WTC11 (cell line): ENCODE results near the gene LINC01488. TPM values are rescaled to one million over a fixed set of nuclear protein-coding genes. Genes with fewer than 3 reads are reported as not detected.

ENCODE experiments used
- ATAC-seq: fragments of 200-7000 bp; cut with Tn5 transposase; 2 replicates; pipeline ENCODE4 v1.10.0; 2021; ENCODE audit warnings: mild to moderate bottlenecking, moderate library complexity
- CTCF ChIA-PET: fragments of 300-600 bp; sonication (Branson Sonifier 250); formaldehyde crosslinking; loops from one replicate; lab custom pipeline; 2021; ENCODE audit warnings: antibody characterized with exemption; lab: Charles Lee
- POLR2A ChIA-PET: fragments of 350-600 bp; sonication (Branson Sonifier 250); formaldehyde crosslinking; loops from one replicate; lab custom pipeline; 2021; ENCODE audit warnings: antibody characterized with exemption; lab: Charles Lee
- DNase-seq: peaks from one replicate; pipeline ENCODE4 v3.0.0; 2021; ENCODE audit warnings: low spot score
- H3K27ac Mint-ChIP-seq: 2 replicates; pipeline ENCODE4 v1.8.0; 2021; ENCODE audit warnings: mixed read lengths
- H3K27me3 Mint-ChIP-seq: 2 replicates; pipeline ENCODE4 v1.8.0; 2021; ENCODE audit warnings: low read depth, mild to moderate bottlenecking, moderate library complexity, mixed read lengths
- H3K36me3 Mint-ChIP-seq: 2 replicates; pipeline ENCODE4 v1.8.0; 2021; ENCODE audit warnings: mixed read lengths
- H3K4me1 Mint-ChIP-seq: 2 replicates; pipeline ENCODE4 v1.8.0; 2022; ENCODE audit warnings: mixed read lengths
- H3K4me3 Mint-ChIP-seq: 2 replicates; pipeline ENCODE4 v1.8.0; 2021; ENCODE audit warnings: mild to moderate bottlenecking, moderate library complexity, mixed read lengths
- H3K9me3 Mint-ChIP-seq: 2 replicates; pipeline ENCODE4 v1.8.0; 2021; ENCODE audit warnings: mixed read lengths
- GRHL2 ChIP-seq: fragments of 250-450 bp; sonication (Bioruptor Pico); IDR thresholded peaks from 2 replicates; pipeline ENCODE4 v1.8.0; 2022; ENCODE audit warnings: mild to moderate bottlenecking, moderate library complexity; ENCODE audit not compliant: insufficient replicate concordance, severe bottlenecking
- NR2C2 ChIP-seq: sonication (generic); formaldehyde crosslinking; IDR thresholded peaks from 2 replicates; pipeline ENCODE4 v1.8.0; 2022; ENCODE audit warnings: mild to moderate bottlenecking, missing genetic modification reagents
- SOX15 ChIP-seq: fragments of 250-450 bp; sonication (Bioruptor Pico); IDR thresholded peaks from 2 replicates; pipeline ENCODE4 v1.9.0; 2021; ENCODE audit warnings: mild to moderate bottlenecking
- SP1 ChIP-seq: sonication (generic); formaldehyde crosslinking; conservative IDR thresholded peaks from 2 replicates; pipeline ENCODE4 v1.8.1; 2022; ENCODE audit warnings: missing genetic modification reagents
- ZNF232 ChIP-seq: sonication (generic); formaldehyde crosslinking; IDR thresholded peaks from 2 replicates; pipeline ENCODE4 v1.8.0; 2022; ENCODE audit warnings: mild to moderate bottlenecking, missing genetic modification reagents
- ZNF317 ChIP-seq: sonication (generic); formaldehyde crosslinking; IDR thresholded peaks from 2 replicates; pipeline ENCODE4 v1.8.1; 2023; ENCODE audit warnings: low read depth, mild to moderate bottlenecking, moderate library complexity, missing genetic modification reagents, borderline replicate concordance
- total RNA-seq: library from RNA; stranded (reverse); gene quantifications from 3 replicates; pipeline ENCODE4 v1.2.3, GENCODE V29; 2021
- TF ChIP-seq, protein P1 (sequence below): sonication (generic); formaldehyde crosslinking; IDR thresholded peaks from 2 replicates; pipeline ENCODE4 v1.8.1; 2022; ENCODE audit warnings: low read depth, missing genetic modification reagents, borderline replicate concordance
- TF ChIP-seq, protein P2 (sequence below): sonication (generic); formaldehyde crosslinking; IDR thresholded peaks from 2 replicates; pipeline ENCODE4 v1.8.0; 2022; ENCODE audit warnings: missing genetic modification reagents
- TF ChIP-seq, protein P3 (sequence below): fragments of 250-450 bp; sonication (Bioruptor Pico); IDR thresholded peaks from 2 replicates; pipeline ENCODE4 v1.9.0; 2021; ENCODE audit warnings: mild to moderate bottlenecking, borderline replicate concordance
- TF ChIP-seq, protein P4 (sequence below): sonication (generic); formaldehyde crosslinking; IDR thresholded peaks from 2 replicates; pipeline ENCODE4 v1.8.0; 2022; ENCODE audit warnings: mild to moderate bottlenecking, missing genetic modification reagents
- TF ChIP-seq, protein P5 (sequence below): sonication (generic); formaldehyde crosslinking; conservative IDR thresholded peaks from 2 replicates; pipeline ENCODE4 v1.8.1; 2022; ENCODE audit warnings: mild to moderate bottlenecking, missing genetic modification reagents
- TF ChIP-seq, protein P6 (sequence below): fragments of 250-450 bp; sonication (Bioruptor Pico); IDR thresholded peaks from 2 replicates; pipeline ENCODE4 v1.8.0; 2021; ENCODE audit warnings: mild to moderate bottlenecking
- TF ChIP-seq, protein P7 (sequence below): fragments of 250-450 bp; sonication (Bioruptor Pico); IDR thresholded peaks from 2 replicates; pipeline ENCODE4 v1.9.0; 2021; ENCODE audit warnings: mild to moderate bottlenecking

LINC01488 gene
- total RNA-seq, 1 experiment from 2014 or later = not detected

DNA sequence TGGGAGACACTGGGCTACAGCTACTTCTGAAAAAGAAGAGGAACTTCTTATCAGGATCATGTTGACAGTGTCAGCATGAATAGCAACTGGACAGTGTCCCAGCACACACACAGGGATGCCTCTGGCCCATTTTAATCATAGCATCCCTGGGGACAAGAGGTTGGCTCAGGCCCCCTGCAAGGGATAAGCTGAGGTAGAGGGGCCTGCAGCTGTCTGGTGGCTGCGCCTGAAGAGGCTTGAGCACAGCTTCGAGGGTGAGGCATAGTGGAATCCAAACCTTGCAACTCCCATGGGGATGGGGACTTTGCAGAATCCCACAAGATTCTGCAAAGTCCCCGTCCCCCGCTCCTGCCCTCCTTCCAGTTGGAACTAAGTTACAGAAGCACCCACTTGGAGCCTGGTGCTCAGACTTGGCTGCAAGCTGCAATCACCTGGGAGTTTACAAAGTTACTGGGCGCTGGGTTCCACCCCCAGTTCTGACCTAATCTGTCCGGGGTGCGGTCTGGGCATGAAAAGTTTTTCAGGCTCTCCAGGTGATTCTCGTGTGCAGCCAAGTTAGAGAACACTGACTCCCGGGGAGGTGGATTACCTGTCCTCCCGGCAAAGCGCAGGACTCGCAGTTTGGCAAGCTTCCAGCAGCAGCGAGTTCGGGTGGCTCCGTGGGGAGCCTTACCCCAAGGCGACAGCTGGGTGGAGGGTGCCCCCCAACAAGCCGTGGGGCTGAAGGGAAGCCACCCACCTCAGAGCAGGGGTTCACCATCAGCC lies 16.0 kb upstream of the LINC01488 start (continued):
- TF ChIP-seq, protein P1, sequence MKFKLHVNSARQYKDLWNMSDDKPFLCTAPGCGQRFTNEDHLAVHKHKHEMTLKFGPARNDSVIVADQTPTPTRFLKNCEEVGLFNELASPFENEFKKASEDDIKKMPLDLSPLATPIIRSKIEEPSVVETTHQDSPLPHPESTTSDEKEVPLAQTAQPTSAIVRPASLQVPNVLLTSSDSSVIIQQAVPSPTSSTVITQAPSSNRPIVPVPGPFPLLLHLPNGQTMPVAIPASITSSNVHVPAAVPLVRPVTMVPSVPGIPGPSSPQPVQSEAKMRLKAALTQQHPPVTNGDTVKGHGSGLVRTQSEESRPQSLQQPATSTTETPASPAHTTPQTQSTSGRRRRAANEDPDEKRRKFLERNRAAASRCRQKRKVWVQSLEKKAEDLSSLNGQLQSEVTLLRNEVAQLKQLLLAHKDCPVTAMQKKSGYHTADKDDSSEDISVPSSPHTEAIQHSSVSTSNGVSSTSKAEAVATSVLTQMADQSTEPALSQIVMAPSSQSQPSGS (CRISPR knock-in tag) = no peak
- TF ChIP-seq, protein P2, sequence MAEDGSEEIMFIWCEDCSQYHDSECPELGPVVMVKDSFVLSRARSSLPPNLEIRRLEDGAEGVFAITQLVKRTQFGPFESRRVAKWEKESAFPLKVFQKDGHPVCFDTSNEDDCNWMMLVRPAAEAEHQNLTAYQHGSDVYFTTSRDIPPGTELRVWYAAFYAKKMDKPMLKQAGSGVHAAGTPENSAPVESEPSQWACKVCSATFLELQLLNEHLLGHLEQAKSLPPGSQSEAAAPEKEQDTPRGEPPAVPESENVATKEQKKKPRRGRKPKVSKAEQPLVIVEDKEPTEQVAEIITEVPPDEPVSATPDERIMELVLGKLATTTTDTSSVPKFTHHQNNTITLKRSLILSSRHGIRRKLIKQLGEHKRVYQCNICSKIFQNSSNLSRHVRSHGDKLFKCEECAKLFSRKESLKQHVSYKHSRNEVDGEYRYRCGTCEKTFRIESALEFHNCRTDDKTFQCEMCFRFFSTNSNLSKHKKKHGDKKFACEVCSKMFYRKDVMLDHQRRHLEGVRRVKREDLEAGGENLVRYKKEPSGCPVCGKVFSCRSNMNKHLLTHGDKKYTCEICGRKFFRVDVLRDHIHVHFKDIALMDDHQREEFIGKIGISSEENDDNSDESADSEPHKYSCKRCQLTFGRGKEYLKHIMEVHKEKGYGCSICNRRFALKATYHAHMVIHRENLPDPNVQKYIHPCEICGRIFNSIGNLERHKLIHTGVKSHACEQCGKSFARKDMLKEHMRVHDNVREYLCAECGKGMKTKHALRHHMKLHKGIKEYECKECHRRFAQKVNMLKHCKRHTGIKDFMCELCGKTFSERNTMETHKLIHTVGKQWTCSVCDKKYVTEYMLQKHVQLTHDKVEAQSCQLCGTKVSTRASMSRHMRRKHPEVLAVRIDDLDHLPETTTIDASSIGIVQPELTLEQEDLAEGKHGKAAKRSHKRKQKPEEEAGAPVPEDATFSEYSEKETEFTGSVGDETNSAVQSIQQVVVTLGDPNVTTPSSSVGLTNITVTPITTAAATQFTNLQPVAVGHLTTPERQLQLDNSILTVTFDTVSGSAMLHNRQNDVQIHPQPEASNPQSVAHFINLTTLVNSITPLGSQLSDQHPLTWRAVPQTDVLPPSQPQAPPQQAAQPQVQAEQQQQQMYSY = no peak
- TF ChIP-seq, protein P3, sequence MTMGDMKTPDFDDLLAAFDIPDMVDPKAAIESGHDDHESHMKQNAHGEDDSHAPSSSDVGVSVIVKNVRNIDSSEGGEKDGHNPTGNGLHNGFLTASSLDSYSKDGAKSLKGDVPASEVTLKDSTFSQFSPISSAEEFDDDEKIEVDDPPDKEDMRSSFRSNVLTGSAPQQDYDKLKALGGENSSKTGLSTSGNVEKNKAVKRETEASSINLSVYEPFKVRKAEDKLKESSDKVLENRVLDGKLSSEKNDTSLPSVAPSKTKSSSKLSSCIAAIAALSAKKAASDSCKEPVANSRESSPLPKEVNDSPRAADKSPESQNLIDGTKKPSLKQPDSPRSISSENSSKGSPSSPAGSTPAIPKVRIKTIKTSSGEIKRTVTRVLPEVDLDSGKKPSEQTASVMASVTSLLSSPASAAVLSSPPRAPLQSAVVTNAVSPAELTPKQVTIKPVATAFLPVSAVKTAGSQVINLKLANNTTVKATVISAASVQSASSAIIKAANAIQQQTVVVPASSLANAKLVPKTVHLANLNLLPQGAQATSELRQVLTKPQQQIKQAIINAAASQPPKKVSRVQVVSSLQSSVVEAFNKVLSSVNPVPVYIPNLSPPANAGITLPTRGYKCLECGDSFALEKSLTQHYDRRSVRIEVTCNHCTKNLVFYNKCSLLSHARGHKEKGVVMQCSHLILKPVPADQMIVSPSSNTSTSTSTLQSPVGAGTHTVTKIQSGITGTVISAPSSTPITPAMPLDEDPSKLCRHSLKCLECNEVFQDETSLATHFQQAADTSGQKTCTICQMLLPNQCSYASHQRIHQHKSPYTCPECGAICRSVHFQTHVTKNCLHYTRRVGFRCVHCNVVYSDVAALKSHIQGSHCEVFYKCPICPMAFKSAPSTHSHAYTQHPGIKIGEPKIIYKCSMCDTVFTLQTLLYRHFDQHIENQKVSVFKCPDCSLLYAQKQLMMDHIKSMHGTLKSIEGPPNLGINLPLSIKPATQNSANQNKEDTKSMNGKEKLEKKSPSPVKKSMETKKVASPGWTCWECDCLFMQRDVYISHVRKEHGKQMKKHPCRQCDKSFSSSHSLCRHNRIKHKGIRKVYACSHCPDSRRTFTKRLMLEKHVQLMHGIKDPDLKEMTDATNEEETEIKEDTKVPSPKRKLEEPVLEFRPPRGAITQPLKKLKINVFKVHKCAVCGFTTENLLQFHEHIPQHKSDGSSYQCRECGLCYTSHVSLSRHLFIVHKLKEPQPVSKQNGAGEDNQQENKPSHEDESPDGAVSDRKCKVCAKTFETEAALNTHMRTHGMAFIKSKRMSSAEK = no peak
- TF ChIP-seq, protein P4, sequence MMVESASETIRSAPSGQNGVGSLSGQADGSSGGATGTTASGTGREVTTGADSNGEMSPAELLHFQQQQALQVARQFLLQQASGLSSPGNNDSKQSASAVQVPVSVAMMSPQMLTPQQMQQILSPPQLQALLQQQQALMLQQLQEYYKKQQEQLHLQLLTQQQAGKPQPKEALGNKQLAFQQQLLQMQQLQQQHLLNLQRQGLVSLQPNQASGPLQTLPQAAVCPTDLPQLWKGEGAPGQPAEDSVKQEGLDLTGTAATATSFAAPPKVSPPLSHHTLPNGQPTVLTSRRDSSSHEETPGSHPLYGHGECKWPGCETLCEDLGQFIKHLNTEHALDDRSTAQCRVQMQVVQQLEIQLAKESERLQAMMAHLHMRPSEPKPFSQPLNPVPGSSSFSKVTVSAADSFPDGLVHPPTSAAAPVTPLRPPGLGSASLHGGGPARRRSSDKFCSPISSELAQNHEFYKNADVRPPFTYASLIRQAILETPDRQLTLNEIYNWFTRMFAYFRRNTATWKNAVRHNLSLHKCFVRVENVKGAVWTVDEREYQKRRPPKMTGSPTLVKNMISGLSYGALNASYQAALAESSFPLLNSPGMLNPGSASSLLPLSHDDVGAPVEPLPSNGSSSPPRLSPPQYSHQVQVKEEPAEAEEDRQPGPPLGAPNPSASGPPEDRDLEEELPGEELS (CRISPR knock-in tag) = no peak
- TF ChIP-seq ZNF317 (CRISPR knock-in tag) = no peak

DNA sequence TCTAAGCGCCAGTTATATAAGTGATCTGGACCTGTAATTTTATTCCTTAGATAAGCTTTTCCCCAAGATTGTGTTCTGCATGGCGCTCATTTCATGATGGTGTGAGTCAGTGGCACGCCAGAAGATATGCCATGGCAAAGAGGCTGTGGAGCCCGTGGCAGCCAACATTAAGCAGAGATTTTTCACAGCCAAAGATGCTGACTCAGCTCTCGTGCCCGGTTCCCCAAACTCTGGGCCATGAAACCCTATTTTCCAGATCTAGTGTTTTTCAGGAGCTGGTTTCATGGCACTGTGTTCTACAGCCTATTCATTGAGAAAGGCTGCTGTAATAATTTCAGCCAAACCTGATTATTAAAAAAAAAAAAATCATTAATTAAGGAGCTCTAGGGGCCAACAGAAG lies 15.4 kb upstream of the LINC01488 start:
- Mint-ChIP-seq H3K27me3 (no peaks in the 10 kb centered on the region; the same call in 1 of the 2 replicates), H3K4me3 (no peak overlapping the region), H3K36me3 (peaks cover 3% of the 10 kb centered on the region), H3K4me1 (peaks cover 11% of the 10 kb centered on the region), H3K9me3 (peaks cover 4% of the 10 kb centered on the region), H3K27ac (no peak overlapping the region)
- DNase-seq (no peak), ATAC-seq (no peak)
- ChIA-PET POLR2A (interaction anchor here (0.8 kb wide), 1 partner anchor 10 kb away, joined by 3 read pairs; no protein-coding TSS in a partner anchor), CTCF (interaction anchor here (1.2 kb wide), 1 partner anchor 334 kb away, joined by 3 read pairs; no protein-coding TSS in a partner anchor)
- TF ChIP-seq SP1 (no peak), NR2C2 (CRISPR knock-in tag) (no peak), SOX15 (CRISPR knock-in tag) (no peak), GRHL2 (CRISPR knock-in tag) (no peak), ZNF232 (no peak)
- TF ChIP-seq, protein P5, sequence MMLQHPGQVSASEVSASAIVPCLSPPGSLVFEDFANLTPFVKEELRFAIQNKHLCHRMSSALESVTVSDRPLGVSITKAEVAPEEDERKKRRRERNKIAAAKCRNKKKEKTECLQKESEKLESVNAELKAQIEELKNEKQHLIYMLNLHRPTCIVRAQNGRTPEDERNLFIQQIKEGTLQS (CRISPR knock-in tag) = no peak
- TF ChIP-seq, protein P6, sequence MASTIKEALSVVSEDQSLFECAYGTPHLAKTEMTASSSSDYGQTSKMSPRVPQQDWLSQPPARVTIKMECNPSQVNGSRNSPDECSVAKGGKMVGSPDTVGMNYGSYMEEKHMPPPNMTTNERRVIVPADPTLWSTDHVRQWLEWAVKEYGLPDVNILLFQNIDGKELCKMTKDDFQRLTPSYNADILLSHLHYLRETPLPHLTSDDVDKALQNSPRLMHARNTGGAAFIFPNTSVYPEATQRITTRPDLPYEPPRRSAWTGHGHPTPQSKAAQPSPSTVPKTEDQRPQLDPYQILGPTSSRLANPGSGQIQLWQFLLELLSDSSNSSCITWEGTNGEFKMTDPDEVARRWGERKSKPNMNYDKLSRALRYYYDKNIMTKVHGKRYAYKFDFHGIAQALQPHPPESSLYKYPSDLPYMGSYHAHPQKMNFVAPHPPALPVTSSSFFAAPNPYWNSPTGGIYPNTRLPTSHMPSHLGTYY (CRISPR knock-in tag) = no peak
- TF ChIP-seq, protein P7, sequence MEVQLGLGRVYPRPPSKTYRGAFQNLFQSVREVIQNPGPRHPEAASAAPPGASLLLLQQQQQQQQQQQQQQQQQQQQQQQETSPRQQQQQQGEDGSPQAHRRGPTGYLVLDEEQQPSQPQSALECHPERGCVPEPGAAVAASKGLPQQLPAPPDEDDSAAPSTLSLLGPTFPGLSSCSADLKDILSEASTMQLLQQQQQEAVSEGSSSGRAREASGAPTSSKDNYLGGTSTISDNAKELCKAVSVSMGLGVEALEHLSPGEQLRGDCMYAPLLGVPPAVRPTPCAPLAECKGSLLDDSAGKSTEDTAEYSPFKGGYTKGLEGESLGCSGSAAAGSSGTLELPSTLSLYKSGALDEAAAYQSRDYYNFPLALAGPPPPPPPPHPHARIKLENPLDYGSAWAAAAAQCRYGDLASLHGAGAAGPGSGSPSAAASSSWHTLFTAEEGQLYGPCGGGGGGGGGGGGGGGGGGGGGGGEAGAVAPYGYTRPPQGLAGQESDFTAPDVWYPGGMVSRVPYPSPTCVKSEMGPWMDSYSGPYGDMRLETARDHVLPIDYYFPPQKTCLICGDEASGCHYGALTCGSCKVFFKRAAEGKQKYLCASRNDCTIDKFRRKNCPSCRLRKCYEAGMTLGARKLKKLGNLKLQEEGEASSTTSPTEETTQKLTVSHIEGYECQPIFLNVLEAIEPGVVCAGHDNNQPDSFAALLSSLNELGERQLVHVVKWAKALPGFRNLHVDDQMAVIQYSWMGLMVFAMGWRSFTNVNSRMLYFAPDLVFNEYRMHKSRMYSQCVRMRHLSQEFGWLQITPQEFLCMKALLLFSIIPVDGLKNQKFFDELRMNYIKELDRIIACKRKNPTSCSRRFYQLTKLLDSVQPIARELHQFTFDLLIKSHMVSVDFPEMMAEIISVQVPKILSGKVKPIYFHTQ = no peak
- TF ChIP-seq, protein P1 (CRISPR knock-in tag) = no peak
